ENCODE results near the gene CD3D.
A peak's percentile ranks its signal among the peaks of the same experiment; 100 is the strongest.

Gene CD3D

DNA sequence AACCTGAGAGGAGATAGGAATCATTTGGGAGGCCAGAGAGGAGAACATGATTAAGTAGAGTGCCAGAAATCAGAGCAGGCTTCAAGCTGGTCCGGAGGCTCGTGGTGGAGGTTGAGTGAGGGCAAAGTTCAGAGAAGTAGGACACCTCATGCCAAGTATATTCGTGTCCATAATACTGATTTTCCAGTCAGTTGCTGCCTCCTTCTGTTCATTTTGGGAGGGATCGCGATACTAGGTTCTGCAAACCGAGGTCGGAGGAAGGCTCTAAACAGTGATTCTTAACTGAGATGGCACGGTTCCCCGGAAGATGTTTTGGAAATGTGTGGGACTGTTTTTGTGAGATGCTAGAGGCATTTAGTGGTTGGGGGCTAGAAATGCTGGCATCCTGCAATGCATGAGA, 51.6 kb downstream of the CD3D start:
- peak; percentile 89 for TF ChIP-seq RAD21 (IDR thresholded peaks at IDR 0.05; ENCODE audit: low read depth)
- TF ChIP-seq, protein P1, sequence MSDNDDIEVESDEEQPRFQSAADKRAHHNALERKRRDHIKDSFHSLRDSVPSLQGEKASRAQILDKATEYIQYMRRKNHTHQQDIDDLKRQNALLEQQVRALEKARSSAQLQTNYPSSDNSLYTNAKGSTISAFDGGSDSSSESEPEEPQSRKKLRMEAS (IDR thresholded peaks at IDR 0.05) = 0 out of 2 replicates have a peak, but pooled peaks have one; percentile 22
- no peak for TF ChIP-seq EP300 (IDR thresholded peaks at IDR 0.05; ENCODE audit: borderline replicate concordance)
- TF ChIP-seq CREB1 (IDR thresholded peaks at IDR 0.05; ENCODE audit: low read depth) = no peak
- TF ChIP-seq YY1 (IDR thresholded peaks at IDR 0.05; ENCODE audit: low read depth) = no peak
- TF ChIP-seq, protein P2, sequence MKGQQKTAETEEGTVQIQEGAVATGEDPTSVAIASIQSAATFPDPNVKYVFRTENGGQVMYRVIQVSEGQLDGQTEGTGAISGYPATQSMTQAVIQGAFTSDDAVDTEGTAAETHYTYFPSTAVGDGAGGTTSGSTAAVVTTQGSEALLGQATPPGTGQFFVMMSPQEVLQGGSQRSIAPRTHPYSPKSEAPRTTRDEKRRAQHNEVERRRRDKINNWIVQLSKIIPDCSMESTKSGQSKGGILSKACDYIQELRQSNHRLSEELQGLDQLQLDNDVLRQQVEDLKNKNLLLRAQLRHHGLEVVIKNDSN (IDR thresholded peaks at IDR 0.05) = no peak

DNA sequence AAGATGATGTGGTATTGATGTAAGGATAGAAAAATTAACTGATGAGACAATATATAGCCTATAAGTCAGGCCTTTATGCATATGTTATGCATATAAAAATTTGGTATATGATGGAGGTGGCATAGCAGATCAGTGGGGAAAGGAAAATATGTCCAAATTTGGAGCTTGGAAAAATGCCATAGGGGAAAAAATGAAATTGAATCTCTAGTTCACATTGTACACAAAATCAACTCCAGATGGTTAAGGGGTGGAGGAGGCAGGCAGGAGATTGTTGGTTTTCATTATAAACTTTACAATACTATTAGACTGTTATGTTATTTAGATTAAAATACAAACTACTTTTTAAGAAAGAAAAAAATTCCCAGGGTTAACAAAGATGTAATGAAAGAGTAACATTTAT, 53.1 kb downstream of the CD3D start:
- TF ChIP-seq EP300 (IDR thresholded peaks at IDR 0.05; ENCODE audit: borderline replicate concordance) (no peak), FOXM1 (IDR thresholded peaks at IDR 0.05; ENCODE audit: borderline replicate concordance, low read depth) (no peak), TAF1 (IDR thresholded peaks at IDR 0.05; ENCODE audit: low read depth) (no peak), RAD21 (IDR thresholded peaks at IDR 0.05; ENCODE audit: low read depth) (no peak), TCF12 (IDR thresholded peaks at IDR 0.05; ENCODE audit: low read depth) (no peak), CREB1 (IDR thresholded peaks at IDR 0.05; ENCODE audit: low read depth) (no peak), EGR1 (IDR thresholded peaks at IDR 0.05) (no peak), YY1 (IDR thresholded peaks at IDR 0.05; ENCODE audit: low read depth) (no peak), CEBPB (IDR thresholded peaks at IDR 0.05) (no peak), ZBTB7A (IDR thresholded peaks at IDR 0.05; ENCODE audit: low read depth) (no peak), NFIC (IDR thresholded peaks at IDR 0.05) (no peak)
- TF ChIP-seq, protein P3, sequence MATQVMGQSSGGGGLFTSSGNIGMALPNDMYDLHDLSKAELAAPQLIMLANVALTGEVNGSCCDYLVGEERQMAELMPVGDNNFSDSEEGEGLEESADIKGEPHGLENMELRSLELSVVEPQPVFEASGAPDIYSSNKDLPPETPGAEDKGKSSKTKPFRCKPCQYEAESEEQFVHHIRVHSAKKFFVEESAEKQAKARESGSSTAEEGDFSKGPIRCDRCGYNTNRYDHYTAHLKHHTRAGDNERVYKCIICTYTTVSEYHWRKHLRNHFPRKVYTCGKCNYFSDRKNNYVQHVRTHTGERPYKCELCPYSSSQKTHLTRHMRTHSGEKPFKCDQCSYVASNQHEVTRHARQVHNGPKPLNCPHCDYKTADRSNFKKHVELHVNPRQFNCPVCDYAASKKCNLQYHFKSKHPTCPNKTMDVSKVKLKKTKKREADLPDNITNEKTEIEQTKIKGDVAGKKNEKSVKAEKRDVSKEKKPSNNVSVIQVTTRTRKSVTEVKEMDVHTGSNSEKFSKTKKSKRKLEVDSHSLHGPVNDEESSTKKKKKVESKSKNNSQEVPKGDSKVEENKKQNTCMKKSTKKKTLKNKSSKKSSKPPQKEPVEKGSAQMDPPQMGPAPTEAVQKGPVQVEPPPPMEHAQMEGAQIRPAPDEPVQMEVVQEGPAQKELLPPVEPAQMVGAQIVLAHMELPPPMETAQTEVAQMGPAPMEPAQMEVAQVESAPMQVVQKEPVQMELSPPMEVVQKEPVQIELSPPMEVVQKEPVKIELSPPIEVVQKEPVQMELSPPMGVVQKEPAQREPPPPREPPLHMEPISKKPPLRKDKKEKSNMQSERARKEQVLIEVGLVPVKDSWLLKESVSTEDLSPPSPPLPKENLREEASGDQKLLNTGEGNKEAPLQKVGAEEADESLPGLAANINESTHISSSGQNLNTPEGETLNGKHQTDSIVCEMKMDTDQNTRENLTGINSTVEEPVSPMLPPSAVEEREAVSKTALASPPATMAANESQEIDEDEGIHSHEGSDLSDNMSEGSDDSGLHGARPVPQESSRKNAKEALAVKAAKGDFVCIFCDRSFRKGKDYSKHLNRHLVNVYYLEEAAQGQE (IDR thresholded peaks at IDR 0.05; ENCODE audit: low read depth) = no peak
- TF ChIP-seq, protein P1 (IDR thresholded peaks at IDR 0.05) = no peak
- TF ChIP-seq, protein P2 (IDR thresholded peaks at IDR 0.05) = no peak
